ENCODE results near the gene FOCAD.

GRCh38 chr9:20713172-20713571, 29.1 kb downstream of the FOCAD start:
- TF ChIP-seq, protein P1, sequence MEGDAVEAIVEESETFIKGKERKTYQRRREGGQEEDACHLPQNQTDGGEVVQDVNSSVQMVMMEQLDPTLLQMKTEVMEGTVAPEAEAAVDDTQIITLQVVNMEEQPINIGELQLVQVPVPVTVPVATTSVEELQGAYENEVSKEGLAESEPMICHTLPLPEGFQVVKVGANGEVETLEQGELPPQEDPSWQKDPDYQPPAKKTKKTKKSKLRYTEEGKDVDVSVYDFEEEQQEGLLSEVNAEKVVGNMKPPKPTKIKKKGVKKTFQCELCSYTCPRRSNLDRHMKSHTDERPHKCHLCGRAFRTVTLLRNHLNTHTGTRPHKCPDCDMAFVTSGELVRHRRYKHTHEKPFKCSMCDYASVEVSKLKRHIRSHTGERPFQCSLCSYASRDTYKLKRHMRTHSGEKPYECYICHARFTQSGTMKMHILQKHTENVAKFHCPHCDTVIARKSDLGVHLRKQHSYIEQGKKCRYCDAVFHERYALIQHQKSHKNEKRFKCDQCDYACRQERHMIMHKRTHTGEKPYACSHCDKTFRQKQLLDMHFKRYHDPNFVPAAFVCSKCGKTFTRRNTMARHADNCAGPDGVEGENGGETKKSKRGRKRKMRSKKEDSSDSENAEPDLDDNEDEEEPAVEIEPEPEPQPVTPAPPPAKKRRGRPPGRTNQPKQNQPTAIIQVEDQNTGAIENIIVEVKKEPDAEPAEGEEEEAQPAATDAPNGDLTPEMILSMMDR (conservative IDR thresholded peaks at IDR 0.05; ENCODE audit: low read depth, low read length): no peak
- TF ChIP-seq EZH2 (IDR thresholded peaks at IDR 0.05; ENCODE audit: borderline replicate concordance, low read depth, low read length, poor library complexity, severe bottlenecking): no peak
